ENCODE measurements around the gene ORC3.
A peak's percentile ranks its signal among the peaks of the same experiment; 100 is the strongest.

The ORC3 gene

GRCh38 chr6:87589693-87590416 is at the start of gene ORC3, which contains the start of gene RARS2:
TSS of gene ORC3 (plus strand) at chr6:87590135. CDS start at chr6:87590169, 34 bp downstream.
TSS of gene RARS2 (minus strand) at chr6:87589987. CDS start at chr6:87589957, 30 bp downstream.
- peak; percentile 69 to 99 (median 94) for DNase-seq

- DNase-seq, result no peak
These were observed 49.4 kb upstream of the ORC3 start for GRCh38 chr6:87540539-87540938.

GRCh38 chr6:87541041-87541440 is 48.9 kb upstream of the ORC3 start:
- DNase-seq, result no peak

GRCh38 chr6:87541744-87542143 is 48.2 kb upstream of the ORC3 start:
- DNase-seq, result no peak

- no peak for DNase-seq
These were observed 46.0 kb upstream of the ORC3 start for GRCh38 chr6:87543696-87544473.

GRCh38 chr6:87544474-87544735 is 45.5 kb upstream of the ORC3 start:
- no peak for DNase-seq

- no peak for DNase-seq
These were observed 38.1 kb upstream of the ORC3 start for GRCh38 chr6:87551799-87552198.

GRCh38 chr6:87553159-87553765 is 36.7 kb upstream of the ORC3 start:
- no peak for DNase-seq

- no peak for DNase-seq
These were observed 34.4 kb upstream of the ORC3 start for GRCh38 chr6:87555506-87555905.

GRCh38 chr6:87558446-87558845 is 31.5 kb upstream of the ORC3 start:
- DNase-seq, result no peak

- DNase-seq, result no peak
These were observed 28.9 kb upstream of the ORC3 start for GRCh38 chr6:87561017-87561416.

- DNase-seq, result no peak
These were observed 17.9 kb upstream of the ORC3 start for GRCh38 chr6:87572021-87572420.

- no peak for DNase-seq
These were observed 17.1 kb upstream of the ORC3 start for GRCh38 chr6:87572883-87573282.

- no peak for DNase-seq
These were observed 16.5 kb upstream of the ORC3 start for GRCh38 chr6:87573307-87574024.

GRCh38 chr6:87574237-87574804 is 15.6 kb upstream of the ORC3 start:
- DNase-seq, result no peak

- DNase-seq, result no peak
These were observed 14.5 kb upstream of the ORC3 start for GRCh38 chr6:87575423-87575822.

GRCh38 chr6:87583822-87584221 is 6.1 kb upstream of the ORC3 start:
- DNase-seq, result no peak

GRCh38 chr6:87586371-87587077 is 3.4 kb upstream of the ORC3 start:
- DNase-seq, result no peak

GRCh38 chr6:87588756-87589407 is 1.1 kb upstream of the ORC3 start:
- DNase-seq, result no peak

- DNase-seq, result no peak
These were observed 514 bp downstream of the ORC3 start for GRCh38 chr6:87590417-87590880.
